ENCODE measurements around the gene CD48.
"Not testable (repeated sequence)": the region's sequence is repeated elsewhere in the genome, so short reads cannot be mapped to it uniquely, and the experiment has no call there.

CD48 gene

DNA sequence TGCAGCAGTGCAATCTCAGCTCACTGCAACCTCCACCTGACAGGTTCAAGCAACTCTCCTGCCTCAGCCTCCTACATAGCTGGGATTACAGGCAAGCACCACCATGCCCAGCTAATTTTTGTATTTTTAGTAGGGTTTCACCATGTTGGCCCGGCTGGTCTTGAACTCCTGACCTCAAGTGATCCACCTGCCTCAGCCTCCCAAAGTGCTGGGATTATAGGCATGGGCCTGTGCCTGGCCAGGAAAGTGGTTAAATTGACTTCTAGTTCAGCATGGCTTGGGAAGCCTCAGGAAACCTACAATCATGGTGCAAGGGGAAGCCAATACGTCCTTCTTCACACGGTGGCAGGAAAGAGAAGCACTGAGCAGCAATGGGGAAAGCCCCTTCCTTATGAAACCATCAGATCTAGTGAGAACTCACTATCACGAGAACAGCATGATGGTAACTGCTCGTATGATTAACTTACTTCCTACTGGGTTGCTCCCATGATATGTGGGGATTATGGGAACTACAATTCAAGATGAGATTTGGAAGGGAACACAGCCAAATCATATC, 981 bp upstream of the CD48 start:
- DNase-seq, result not testable (repeated sequence)

DNA sequence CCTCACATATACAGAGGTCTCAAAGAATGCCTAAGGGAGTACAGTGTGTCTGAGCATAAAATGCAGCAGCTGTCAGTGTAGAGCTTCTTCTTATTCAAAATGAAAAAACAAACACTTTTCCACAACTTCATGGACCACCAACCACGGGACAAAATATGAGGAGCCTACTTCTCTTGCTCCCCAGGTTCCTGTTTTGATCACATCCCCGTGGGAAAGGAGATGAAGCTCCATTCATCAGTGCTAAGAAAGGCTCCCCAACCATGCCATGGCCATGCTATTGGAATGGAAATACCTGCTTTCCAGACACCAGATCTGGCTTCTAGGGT, 383 bp downstream of the CD48 start:
- no peak for DNase-seq

DNA sequence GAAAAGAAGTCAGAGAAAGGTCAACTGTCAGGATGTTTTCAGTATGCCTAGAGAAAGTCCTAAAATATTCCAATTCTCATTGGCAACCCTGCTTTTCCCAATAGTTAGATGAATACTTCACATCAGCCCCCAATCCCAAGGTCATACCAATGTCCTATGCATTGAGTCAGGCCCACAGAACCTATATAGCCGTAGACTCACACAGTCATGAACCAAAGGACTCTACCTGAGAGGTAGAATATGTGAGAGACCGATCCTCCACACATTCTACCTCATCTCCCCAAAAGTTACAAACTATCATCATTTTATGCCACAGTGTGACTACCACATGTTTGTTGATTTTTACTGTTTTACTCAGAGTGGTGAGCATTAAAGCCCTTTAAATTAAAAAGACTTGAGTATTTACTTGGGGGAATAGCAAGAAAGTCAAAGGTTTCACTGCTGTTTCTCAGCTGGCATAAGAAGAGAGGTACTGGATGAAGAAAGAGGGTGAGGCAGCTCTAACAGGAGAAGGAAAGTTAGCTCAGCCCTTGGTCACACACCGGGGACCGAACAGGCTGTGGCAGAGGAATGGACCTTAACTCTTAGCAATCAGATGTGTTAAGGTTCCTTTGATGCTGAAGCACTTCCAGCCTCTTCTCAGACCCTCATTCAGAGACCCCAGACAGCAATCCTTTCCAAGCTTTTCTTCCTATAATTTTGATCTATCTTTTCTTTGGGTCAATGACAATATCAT, 937 bp downstream of the CD48 start:
- DNase-seq, result no peak

DNA sequence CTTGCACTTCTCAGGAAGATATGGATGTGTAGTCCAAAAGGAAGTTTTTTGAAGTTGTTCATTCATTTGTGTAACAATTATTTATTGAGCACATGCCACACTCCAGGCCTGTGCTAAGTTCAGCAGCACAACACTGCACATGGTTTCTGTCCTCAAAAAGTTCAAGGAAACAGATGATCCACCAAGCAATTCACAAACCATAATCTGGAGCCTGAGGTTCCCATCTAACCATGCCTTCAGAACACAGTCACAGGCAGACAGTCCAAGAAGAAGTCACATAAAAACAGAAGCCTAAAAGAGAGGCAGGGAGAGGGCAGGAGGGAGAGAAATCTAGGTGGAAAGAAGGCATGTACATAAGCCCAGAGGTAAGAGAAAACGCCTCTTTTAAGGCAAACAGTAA, 1.9 kb downstream of the CD48 start:
- no peak for DNase-seq

GRCh38 chr1:160708801-160709200, 2.8 kb downstream of the CD48 start:
- DNase-seq, result no peak

GRCh38 chr1:160708118-160708517, 3.5 kb downstream of the CD48 start:
- no peak for DNase-seq

DNA sequence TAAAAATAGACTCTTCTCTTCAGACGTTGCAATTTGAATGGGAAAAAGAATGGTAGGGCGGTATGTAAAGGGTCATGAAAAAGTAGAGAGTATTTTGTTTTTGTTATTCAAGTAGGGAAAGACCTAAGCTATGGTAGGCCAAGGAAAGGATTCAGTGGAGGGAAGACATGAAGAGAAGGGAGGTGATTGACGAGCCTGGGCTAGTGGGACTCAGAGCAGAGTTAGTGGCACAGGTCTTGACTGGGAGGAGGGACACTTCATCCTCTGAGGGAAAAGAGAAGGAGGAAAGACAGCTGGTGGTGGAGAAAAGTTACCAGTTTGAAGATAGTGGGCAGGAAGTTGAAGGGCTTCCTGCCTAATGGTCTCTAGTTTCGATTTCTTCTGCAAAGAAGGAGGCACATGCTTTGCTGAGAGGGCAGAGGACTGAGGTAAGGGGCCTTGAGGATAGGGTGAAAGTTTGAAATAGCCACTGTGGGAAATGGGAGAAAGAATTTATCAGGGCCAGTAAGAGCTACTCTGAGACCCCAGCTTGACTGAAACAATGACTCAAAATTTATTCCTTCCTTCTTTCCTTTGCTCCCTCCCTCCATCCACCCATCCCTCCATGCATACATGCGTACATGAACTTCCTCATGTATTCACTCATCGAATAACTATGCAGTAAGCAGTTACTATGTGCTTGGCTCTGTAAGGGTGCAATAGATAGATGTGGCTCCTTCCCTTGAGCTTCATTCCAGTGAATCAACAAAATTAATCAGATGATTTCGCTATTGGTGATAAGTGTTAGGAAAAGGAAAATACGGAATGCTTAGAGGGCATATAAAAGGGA, 4.2 kb downstream of the CD48 start:
- no peak for DNase-seq

DNA sequence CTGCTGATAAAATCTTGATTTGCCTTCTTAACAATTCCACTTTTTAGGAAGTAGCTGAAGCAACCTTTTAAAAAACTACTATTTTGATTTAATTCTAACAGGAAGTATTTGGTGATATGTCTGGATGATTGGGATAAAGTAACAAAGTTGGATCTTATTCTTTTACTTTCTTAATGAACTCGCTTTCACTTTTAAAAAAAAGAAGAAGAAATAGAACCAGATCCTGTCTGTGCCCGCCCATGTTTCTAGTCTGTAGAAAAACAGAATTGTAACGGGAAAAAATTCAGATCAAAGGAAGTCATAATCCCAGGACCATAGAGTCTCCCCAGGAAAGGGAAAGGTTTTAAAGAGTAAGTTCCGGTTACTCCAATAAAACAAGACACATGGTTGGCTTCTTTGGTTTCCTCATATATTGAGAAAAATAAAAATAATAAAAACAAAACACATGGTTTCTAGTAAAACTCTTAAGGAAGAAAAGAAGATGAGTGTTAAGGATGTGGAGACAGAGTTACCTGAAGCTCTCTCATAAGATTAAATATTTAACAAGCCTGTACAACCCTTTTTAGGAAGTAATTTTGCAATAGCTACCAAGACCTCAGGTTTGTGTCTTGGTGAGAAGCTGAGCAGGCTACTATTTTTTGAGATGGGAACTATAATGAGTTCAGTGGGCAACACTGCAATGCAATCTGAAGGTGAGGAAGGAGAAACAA, 4.9 kb downstream of the CD48 start:
- no peak for DNase-seq

DNA sequence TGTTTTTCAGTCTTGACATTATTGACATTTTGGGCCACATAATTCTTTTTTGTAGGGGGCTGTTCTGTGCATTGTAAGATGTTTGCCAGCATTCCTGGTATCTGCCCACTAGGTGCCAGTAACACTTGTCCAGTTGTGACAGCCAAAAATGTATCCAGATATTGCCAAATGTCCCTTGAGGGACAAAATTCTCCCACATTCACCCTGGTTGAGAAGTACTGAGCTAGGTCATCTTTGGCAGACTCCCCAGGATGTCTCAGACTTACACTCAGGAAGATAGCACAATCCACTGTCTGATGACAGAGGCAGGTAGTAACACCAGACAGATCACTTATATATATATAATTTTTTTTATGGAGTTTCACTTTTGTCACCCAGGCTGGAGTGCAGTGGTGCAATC, 5.9 kb downstream of the CD48 start:
- DNase-seq, result no peak

GRCh38 chr1:160705212-160705621, 6.4 kb downstream of the CD48 start:
- not testable (repeated sequence) for DNase-seq

DNA sequence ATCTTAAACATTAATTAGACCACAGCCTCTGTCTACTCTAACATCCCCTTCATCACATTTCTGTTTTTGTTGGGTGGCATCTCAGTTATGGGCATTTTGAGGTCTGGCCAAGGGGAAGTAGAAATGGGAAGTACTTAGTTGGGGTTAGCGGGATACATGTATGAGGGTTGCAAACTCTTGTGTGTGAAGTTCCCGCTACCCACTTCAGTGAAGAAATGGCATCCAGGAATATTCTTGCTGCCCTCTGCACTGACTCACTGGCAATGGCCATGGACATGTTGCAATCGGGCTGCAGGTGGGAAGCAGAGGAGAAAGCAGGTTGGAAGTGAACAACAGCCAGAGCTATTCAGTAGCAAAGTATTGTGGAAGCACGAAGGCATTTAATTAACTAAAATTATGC, 7.4 kb downstream of the CD48 start:
- no peak for DNase-seq

DNA sequence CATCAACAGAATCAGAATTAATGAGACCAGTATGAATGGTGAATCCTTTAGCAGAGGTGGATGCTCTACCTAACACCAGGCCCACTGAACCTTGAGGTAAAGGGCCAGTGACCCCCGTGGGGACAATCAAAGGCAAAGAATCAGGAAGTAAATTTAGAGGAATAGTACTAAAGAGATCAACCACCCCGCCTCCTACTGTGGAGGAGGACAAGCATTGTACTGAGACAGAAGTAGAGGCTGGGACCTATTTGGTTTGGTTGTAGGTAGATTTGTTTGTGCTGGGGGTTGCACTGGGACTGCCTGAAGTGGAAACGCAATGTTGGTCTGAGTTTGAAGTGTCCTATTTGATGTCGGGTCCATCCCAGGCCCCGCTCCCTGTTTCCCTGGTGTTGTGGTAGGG, 9.5 kb downstream of the CD48 start:
- DNase-seq, result no peak

DNA sequence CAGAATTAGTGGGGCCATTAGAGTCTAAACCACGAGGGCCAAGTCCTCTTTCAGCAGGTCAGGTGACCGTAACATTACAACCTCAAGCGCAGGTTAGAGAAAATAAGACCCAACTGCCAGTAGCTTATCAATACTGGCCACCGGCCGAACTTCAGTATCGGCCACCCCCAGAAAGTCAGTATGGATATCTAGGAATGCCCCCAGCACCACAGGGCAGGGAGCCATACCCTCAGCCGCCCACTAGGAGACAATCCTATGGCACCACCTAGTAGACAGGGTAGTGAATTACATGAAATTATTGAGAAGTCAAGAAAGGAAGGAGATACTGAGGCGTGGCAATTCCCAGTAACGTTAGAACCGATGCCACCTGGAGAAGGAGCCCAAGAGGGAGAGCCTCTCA, 19.2 kb downstream of the CD48 start:
- DNase-seq, result peak; percentile 20

DNA sequence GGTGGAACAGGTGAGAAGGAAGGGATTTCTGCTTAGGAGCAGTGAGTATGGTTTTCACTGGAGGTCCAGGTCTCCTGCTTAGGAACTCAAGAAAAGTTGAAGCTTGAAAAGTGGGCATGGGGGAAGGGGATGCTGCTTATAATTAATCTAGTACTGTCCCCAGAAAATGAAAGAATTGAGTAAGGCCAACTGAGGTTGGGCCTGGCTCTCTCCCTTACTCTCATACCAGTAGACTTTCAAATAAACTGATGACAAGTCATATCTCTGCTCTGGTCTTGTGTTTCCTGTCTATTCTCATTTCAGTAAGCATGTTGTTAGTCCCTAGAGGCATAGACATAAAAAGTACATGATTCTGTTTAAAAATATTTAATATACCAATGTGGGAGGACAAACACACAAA, 26.4 kb downstream of the CD48 start:
- no peak for DNase-seq

GRCh38 chr1:160682983-160683865, 28.4 kb downstream of the CD48 start:
- DNase-seq, result no peak

GRCh38 chr1:160681891-160682140, 29.8 kb downstream of the CD48 start:
- no peak for DNase-seq

DNA sequence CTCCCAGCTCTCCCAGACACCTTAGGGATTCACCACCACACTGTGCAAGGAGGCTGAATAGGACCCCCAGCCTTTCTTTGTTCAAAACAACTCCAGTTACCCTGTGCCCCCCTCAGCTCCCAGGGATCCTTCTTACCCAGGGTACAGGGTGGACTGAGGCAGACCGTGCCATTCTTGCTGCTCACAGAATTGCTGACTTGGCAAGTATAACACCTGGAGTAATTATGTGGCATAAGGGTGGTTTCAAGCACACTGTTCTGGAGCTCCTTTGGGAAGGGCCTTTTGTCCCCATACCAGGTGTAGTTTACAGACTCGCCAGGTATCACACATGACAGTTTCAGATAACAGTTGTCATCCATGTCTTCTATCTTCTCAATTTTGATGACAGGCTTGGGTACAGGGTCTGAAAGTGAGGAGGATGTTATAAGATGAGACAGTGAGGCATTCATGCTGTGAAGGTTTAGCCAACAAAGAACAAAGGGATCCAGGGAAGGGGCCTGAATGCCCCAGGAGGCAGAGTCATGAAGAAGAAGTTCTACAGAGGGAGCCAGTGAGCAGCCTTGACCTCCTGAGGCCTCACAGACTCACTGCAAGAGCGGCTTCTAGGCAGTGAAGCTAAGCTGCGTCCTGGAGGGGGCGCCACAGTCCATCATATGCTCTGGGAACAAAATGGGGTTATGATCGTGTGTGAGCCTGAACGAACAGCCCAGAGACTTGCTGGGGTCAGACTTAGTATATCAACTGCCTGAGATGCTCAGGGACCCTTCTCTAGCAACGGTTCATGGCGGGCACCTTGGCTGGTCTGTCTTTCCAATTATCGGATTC, 30.3 kb downstream of the CD48 start:
- DNase-seq, result peak; percentile 19

GRCh38 chr1:160680399-160680798, 31.2 kb downstream of the CD48 start:
- DNase-seq, result no peak

GRCh38 chr1:160679893-160680292, 31.7 kb downstream of the CD48 start:
- no peak for DNase-seq

- no peak for DNase-seq
Observed at GRCh38 chr1:160676869-160677597, 34.6 kb downstream of the CD48 start.

All from NCI-H226 (cell line).